HS-5 (cell line): ENCODE data around the gene SLX1B.
A peak's percentile ranks its signal among the peaks of the same experiment; 100 is the strongest.
"Not testable (repeated sequence)": the region's sequence is repeated elsewhere in the genome, so short reads cannot be mapped to it uniquely, and the experiment has no call there.

Experiments used
- DNase-seq: peaks from one replicate; pipeline ENCODE4 v3.0.0-alpha.2; 2012; ENCODE audit warnings: low read depth

Gene SLX1B

GRCh38 chr16:29454269-29454668 lies at the start of gene SLX1B, which contains the start of gene BOLA2:
Gene SLX1B (plus strand): TSS chr16:29454533.
Gene BOLA2 (minus strand): TSS chr16:29454351. CDS start chr16:29454253, 98 bp downstream.
- not testable (repeated sequence) for DNase-seq

GRCh38 chr16:29405249-29405648 lies 49.1 kb upstream of the SLX1B start:
- peak; percentile 33 for DNase-seq

- DNase-seq: not testable (repeated sequence)
Measured at GRCh38 chr16:29423587-29423986, 30.7 kb upstream of the SLX1B start.

- DNase-seq: not testable (repeated sequence)
Measured at GRCh38 chr16:29425390-29425789, 28.9 kb upstream of the SLX1B start.

- DNase-seq: not testable (repeated sequence)
Measured at GRCh38 chr16:29453754-29454153, 579 bp upstream of the SLX1B start.

GRCh38 chr16:29454828-29455227 lies 495 bp downstream of the SLX1B start:
- DNase-seq: not testable (repeated sequence)

GRCh38 chr16:29457660-29458059 lies 3.3 kb downstream of the SLX1B start:
- DNase-seq: not testable (repeated sequence)

- not testable (repeated sequence) for DNase-seq
Measured at GRCh38 chr16:29459706-29460646, 5.6 kb downstream of the SLX1B start, which contains the start of gene SULT1A4. Gene SULT1A4 (plus strand): TSS chr16:29459913. CDS start chr16:29461386, 1,473 bp downstream.

- not testable (repeated sequence) for DNase-seq
Measured at GRCh38 chr16:29460647-29461030, 6.3 kb downstream of the SLX1B start.

- not testable (repeated sequence) for DNase-seq
Measured at GRCh38 chr16:29465985-29466824, 11.9 kb downstream of the SLX1B start.

- DNase-seq: not testable (repeated sequence)
Measured at GRCh38 chr16:29466904-29467303, 12.6 kb downstream of the SLX1B start.

- DNase-seq: not testable (repeated sequence)
Measured at GRCh38 chr16:29467654-29468366, 13.5 kb downstream of the SLX1B start.

GRCh38 chr16:29469660-29470059 lies 15.3 kb downstream of the SLX1B start:
- DNase-seq: not testable (repeated sequence)

GRCh38 chr16:29472065-29472464 lies 17.7 kb downstream of the SLX1B start:
- DNase-seq: not testable (repeated sequence)

- not testable (repeated sequence) for DNase-seq
Measured at GRCh38 chr16:29482276-29482675, 27.9 kb downstream of the SLX1B start.

GRCh38 chr16:29506308-29506707 lies 52.0 kb downstream of the SLX1B start, which contains the start of gene NPIPB12:
Gene NPIPB12 (minus strand): TSS chr16:29506408.
- not testable (repeated sequence) for DNase-seq
